ENCODE measurements around the gene SLC27A5. TPM values are rescaled to one million over a fixed set of nuclear protein-coding genes. Genes with fewer than 3 reads are reported as not detected.
A peak's percentile ranks its signal among the peaks of the same experiment; 100 is the strongest.

Gene SLC27A5
- total and polyA plus RNA-seq, 2 donors (not counting 3 experiments of a cell fraction or from before 2014, with no cell fraction given) = 7.1 to 16.0 TPM

- no TSS peak for BruUV-seq (replicated peaks)
- Histone ChIP-seq H4K20me1 (replicated peaks; ENCODE audit: control insufficient read depth, extremely low read depth, insufficient read depth, low read length) (no peaks in the 10 kb centered on the region), H3K79me2 (ENCODE audit: control insufficient read depth, insufficient read depth, low read length) (peaks cover 23% of the 10 kb centered on the region), H3K9me3 (replicated peaks; ENCODE audit: control insufficient read depth, insufficient read depth, low read length) (no peaks in the 10 kb centered on the region), H3K36me3 (ENCODE audit: control insufficient read depth in 2 of 2, extremely low read depth in 1 of 2, insufficient read depth in 2 of 2, low read length in 2 of 2) (peaks cover 5 to 10% of the 10 kb centered on the region in 2 experiments), H3K27ac (ENCODE audit: insufficient read depth, low read depth, low read length) (peak overlapping the region; percentile 83), H3K9me1 (replicated peaks; ENCODE audit: control insufficient read depth, extremely low read depth, insufficient read depth, low read length) (no peaks in the 10 kb centered on the region), H3K27me3 (ENCODE audit: control insufficient read depth in 2 of 2, insufficient read depth in 2 of 2, low read length in 2 of 2) (peaks cover 9 to 19% of the 10 kb centered on the region in 2 experiments), H2AFZ (ENCODE audit: low read depth, low read length) (peak overlapping the region; percentile 60), H3K4me2 (ENCODE audit: insufficient read depth, low read length) (peak overlapping the region; percentile 70), H3K4me1 (ENCODE audit: control insufficient read depth, extremely low read depth, insufficient read depth, low read length) (peaks cover 47% of the 10 kb centered on the region), H3K9ac (replicated peaks; ENCODE audit: extremely low read depth, insufficient read depth, low read length) (peak overlapping the region; percentile 93), H3K4me3 (replicated peaks in 1 of 3; ENCODE audit: insufficient read depth in 1 of 3, low read depth in 1 of 3, low read length in 3 of 3) (peak overlapping the region; percentile 20 to 63 (median 57))
- dilution Hi-C loops (cut with MboI; ENCODE audit: extremely low pct_ligation_motif_present, low sequenced_read_pairs) (no loop called here), intact Hi-C loops (cut with micrococcal nuclease) (loop anchor here (1.0 kb wide), 4 partner anchors 14 to 171 kb away; partner anchors contain the start of genes MZF1, RPS5, TRIM28 and ZBTB45)
- TF ChIP-seq POLR2AphosphoS5 (IDR thresholded peaks at IDR 0.05; ENCODE audit: insufficient read depth, low read depth, low read length) = peak; percentile 25
- TF ChIP-seq FOS (IDR thresholded peaks at IDR 0.05; ENCODE audit: borderline replicate concordance, insufficient read depth, low read length) = no peak
- FAIRE-seq (peak; percentile 100), DNase-seq (ENCODE audit: low read depth, low spot score) (peak; percentile 99)
- POLR2A ChIA-PET = interaction anchor here (1.4 kb wide), 1 partner anchor 16 kb away, joined by 3 read pairs; no protein-coding TSS in a partner anchor
- CTCF ChIA-PET = interaction anchor here (0.6 to 2.3 kb wide), 6 partner anchors 15 to 45 kb away, joined by 3 to 14 read pairs (median 4); partner anchors contain the start of genes TRIM28 and ZBTB45
Observed at GRCh38 chr19:58558623-58559274, 47.0 kb upstream of the SLC27A5 start.

- H3K36me3 ChIP-seq (ENCODE audit: control insufficient read depth in 2 of 2, extremely low read depth in 1 of 2, insufficient read depth in 2 of 2, low read length in 2 of 2) = peaks cover 5 to 10% of the 10 kb centered on the region in 2 experiments
- dilution Hi-C loops (cut with MboI; ENCODE audit: extremely low pct_ligation_motif_present, low sequenced_read_pairs) (no loop called here), intact Hi-C loops (cut with micrococcal nuclease) (no loop called here)
- ChIA-PET CTCF (interaction anchor here (1.0 to 2.3 kb wide), 3 partner anchors 14 to 44 kb away, joined by 3 to 14 read pairs (median 5); partner anchors contain the start of genes TRIM28 and ZBTB45), POLR2A (no interaction called here)
- H3K27me3 ChIP-seq (ENCODE audit: control insufficient read depth in 2 of 2, insufficient read depth in 2 of 2, low read length in 2 of 2) = peaks cover 6 to 13% of the 10 kb centered on the region in 2 experiments
- H3K79me2 ChIP-seq (ENCODE audit: control insufficient read depth, insufficient read depth, low read length) = peaks cover 23% of the 10 kb centered on the region
- DNase-seq (ENCODE audit: low read depth, low spot score) (no peak), FAIRE-seq (no peak)
- H3K27ac ChIP-seq (ENCODE audit: insufficient read depth, low read depth, low read length) = peak within 1 kb of the TSS; percentile 83
- BruUV-seq (replicated peaks) = no TSS peak
- H3K9me3 ChIP-seq (replicated peaks; ENCODE audit: control insufficient read depth, insufficient read depth, low read length) = no peaks in the 10 kb centered on the region
- peak within 1 kb of the TSS; percentile 57 to 88 (median 85) for H3K4me3 ChIP-seq (replicated peaks in 1 of 3; ENCODE audit: insufficient read depth in 1 of 3, low read depth in 1 of 3, low read length in 3 of 3)
- peak within 1 kb of the TSS; percentile 81 for H3K4me2 ChIP-seq (ENCODE audit: insufficient read depth, low read length)
- TF ChIP-seq POLR2AphosphoS5 (IDR thresholded peaks at IDR 0.05; ENCODE audit: insufficient read depth, low read depth, low read length) (peak; percentile 56), CTCF (IDR thresholded peaks at IDR 0.05; ENCODE audit: extremely low read depth in 1 of 2, insufficient read depth in 1 of 2, low read depth in 1 of 2, low read length in 2 of 2) (no peak)
- H2AFZ ChIP-seq (ENCODE audit: low read depth, low read length) = peak within 1 kb of the TSS; percentile 60
- peak within 1 kb of the TSS; percentile 93 for H3K9ac ChIP-seq (replicated peaks; ENCODE audit: extremely low read depth, insufficient read depth, low read length)
- peaks cover 44% of the 10 kb centered on the region for H3K4me1 ChIP-seq (ENCODE audit: control insufficient read depth, extremely low read depth, insufficient read depth, low read length)
- no peaks in the 10 kb centered on the region for H3K9me1 ChIP-seq (replicated peaks; ENCODE audit: control insufficient read depth, extremely low read depth, insufficient read depth, low read length)
- H4K20me1 ChIP-seq (replicated peaks; ENCODE audit: control insufficient read depth, extremely low read depth, insufficient read depth, low read length) = no peaks in the 10 kb centered on the region
Observed at GRCh38 chr19:58558066-58558622, 46.4 kb upstream of the SLC27A5 start, which contains the start of gene UBE2M. Gene UBE2M, minus strand, starts transcription at chr19:58558611. Its CDS starts 230 bp downstream, at chr19:58558381.

All from endothelial cell of umbilical vein (primary cell).